HFF-Myc (cell line): ENCODE results near the gene KCP.

Experiments used
- DNase-seq: peaks from one replicate; pipeline ENCODE4 v3.0.0-alpha.2; 2011; ENCODE audit warnings: low read depth; ENCODE audit errors: extremely low read depth
- H3K4me3 ChIP-seq: replicated peaks from 2 replicates; pipeline ENCODE4 v1.5.1; 2011; ENCODE audit warnings: low read depth, mild to moderate bottlenecking, control low read depth, low read length
- CTCF ChIP-seq: IDR thresholded peaks from 2 replicates; pipeline ENCODE4 v1.5.1; 2012; ENCODE audit warnings: mild to moderate bottlenecking, low read depth, low read length, control low read depth; ENCODE audit errors: missing control alignments

KCP gene

GRCh38 chr7:128939075-128939860 lies 28.8 kb upstream of the KCP start:
- H3K4me3 ChIP-seq = no peak overlapping the region
- no peak for DNase-seq
- no peak for TF ChIP-seq CTCF

GRCh38 chr7:128938544-128939074 lies 28.1 kb upstream of the KCP start:
- DNase-seq = no peak
- peak overlapping the region; percentile 34 for H3K4me3 ChIP-seq
- no peak for TF ChIP-seq CTCF

- no peak for TF ChIP-seq CTCF
- DNase-seq = no peak
- peak within 1 kb of the TSS; percentile 34 for H3K4me3 ChIP-seq
These were observed 27.4 kb upstream of the KCP start, which contains the start of gene IRF5 for GRCh38 chr7:128937647-128938543. IRF5 (plus strand) TSS chr7:128937927; CDS start chr7:128942082, 4,155 bp downstream.

GRCh38 chr7:128937271-128937646 lies 26.8 kb upstream of the KCP start:
- no peak for DNase-seq
- TF ChIP-seq CTCF = no peak
- H3K4me3 ChIP-seq = no peak overlapping the region

- TF ChIP-seq CTCF = no peak
- DNase-seq = no peak
- no peak overlapping the region for H3K4me3 ChIP-seq
These were observed 26.3 kb upstream of the KCP start for GRCh38 chr7:128936798-128937197.

GRCh38 chr7:128935342-128935730 lies 24.8 kb upstream of the KCP start:
- H3K4me3 ChIP-seq = no peak overlapping the region
- TF ChIP-seq CTCF = no peak
- no peak for DNase-seq
